Cardiac fibroblast (primary cell): Measurements from ENCODE around the gene PREP.

ENCODE experiments used
- DNase-seq, 2 donors: peaks; one replicate each; pipeline versions ENCODE4 v3.0.0 to v3.0.0-alpha.2; 2010; ENCODE audit warnings: low read depth in 2 of 2
- H3K4me3 ChIP-seq, 2 donors: replicated peaks in 1 of 2; 1 replicate in 1 of 2; 2 replicates in 1 of 2; pipeline ENCODE4 v1.5.1; 2011; ENCODE audit warnings: low read depth in 2 of 2, low read length in 2 of 2, mild to moderate bottlenecking in 2 of 2, moderate library complexity in 1 of 2
- TF ChIP-seq, protein P1 (sequence below): IDR thresholded peaks from one replicate; pipeline ENCODE4 v1.5.1; 2011; ENCODE audit warnings: low read depth, mild to moderate bottlenecking, low read length, inconsistent platforms

PREP gene

DNA sequence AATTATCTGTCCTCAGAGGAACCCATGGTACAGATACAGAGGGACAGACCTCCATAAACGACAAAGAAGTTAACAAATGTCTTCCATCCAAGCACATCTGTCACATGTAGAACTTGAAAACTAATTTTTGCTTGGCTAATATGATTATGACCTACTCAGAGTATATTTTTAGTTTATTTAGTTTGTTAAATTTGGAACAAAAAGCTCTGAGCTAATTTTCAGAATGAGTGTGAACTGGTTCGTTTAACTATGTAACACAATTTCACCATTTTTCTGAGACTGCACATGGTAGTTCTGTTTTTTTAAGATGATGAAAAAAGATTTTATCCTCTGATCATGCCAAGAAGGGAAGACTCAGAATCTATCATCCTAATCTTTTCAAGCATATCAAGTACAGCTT is 34.4 kb upstream of the PREP start:
- no peak overlapping the region for H3K4me3 ChIP-seq
- TF ChIP-seq, protein P1, sequence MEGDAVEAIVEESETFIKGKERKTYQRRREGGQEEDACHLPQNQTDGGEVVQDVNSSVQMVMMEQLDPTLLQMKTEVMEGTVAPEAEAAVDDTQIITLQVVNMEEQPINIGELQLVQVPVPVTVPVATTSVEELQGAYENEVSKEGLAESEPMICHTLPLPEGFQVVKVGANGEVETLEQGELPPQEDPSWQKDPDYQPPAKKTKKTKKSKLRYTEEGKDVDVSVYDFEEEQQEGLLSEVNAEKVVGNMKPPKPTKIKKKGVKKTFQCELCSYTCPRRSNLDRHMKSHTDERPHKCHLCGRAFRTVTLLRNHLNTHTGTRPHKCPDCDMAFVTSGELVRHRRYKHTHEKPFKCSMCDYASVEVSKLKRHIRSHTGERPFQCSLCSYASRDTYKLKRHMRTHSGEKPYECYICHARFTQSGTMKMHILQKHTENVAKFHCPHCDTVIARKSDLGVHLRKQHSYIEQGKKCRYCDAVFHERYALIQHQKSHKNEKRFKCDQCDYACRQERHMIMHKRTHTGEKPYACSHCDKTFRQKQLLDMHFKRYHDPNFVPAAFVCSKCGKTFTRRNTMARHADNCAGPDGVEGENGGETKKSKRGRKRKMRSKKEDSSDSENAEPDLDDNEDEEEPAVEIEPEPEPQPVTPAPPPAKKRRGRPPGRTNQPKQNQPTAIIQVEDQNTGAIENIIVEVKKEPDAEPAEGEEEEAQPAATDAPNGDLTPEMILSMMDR, result no peak
- DNase-seq, result no peak

DNA sequence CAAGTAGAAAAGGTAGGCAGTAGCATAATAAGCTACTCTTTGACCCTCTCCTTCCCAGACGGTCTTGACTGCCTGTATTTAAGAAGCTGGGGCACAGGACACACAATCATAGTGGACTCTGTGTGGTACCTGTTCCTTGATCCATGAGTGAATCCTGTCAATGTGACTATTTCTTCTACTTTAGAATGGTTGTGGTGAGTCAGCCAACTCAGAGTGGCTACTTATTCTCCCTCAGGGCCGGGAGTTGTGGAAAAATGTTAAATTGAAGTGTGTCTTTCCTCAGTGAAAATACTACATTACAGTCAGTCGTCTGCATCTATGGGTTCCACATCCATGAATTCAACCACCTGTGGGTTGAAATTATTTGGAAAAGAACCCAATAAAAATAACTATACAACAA is 30.8 kb upstream of the PREP start:
- no peak overlapping the region for H3K4me3 ChIP-seq
- TF ChIP-seq, protein P1, result no peak
- DNase-seq, result no peak

DNA sequence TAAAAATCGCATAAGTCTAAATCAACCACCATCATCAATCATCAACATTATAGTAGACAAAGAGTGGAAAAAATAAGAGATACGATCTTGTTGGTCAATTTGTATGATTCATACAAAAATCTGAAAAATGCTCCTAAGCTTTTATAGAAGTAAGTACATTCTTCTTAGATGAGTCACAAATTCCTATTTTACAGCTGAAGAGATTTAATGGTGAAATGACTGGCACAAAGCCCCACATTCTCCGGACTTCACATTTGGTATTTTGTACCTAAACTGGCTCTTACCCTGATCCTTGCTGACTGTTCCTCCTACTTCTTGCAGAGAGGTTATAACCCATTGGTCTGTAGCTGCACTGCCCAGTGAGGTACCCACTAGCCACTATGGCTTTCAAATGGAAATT is 29.9 kb upstream of the PREP start:
- peak; percentile 86 to 95 for DNase-seq
- H3K4me3 ChIP-seq, result no peak overlapping the region
- TF ChIP-seq, protein P1, result no peak

DNA sequence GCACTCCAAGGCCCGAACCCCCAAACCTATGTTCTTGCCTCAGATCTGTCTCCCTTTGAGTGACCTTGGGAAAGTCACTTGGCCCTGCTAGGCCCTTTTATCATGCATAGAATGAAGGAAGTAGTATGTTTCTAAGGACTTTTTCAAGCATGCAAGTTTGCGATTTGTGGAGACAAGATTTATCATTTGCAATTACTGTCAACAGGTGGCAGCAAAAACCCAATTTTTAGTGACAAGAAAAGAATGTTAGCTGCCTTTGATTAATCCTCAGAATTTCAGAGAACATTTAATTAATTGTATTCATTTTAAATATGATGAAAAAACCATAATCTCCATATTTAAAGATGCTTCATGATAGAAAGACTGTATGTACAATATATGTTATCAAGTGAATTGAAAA is 28.3 kb upstream of the PREP start:
- no peak overlapping the region for H3K4me3 ChIP-seq
- TF ChIP-seq, protein P1, result no peak
- DNase-seq, result peak; percentile 71 to 84

DNA sequence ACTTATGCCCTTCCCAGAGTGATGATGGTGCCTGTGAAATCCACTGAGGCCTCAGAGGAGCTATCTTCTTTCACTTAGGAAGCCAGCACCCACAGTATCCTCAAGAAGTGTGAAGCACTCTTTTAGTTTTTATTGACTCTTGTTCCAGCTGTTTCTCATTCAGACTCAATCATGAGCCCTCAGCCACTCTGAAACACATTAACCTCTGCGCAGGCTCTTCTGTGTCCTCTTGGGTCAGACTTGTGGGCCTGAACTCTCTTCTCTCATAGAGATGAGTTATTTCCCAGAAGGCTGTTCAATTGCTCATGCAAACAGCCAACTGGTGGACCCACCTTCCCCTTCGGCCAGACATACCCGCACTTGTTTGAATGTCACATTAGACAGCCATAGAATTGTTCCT is 27.8 kb upstream of the PREP start:
- H3K4me3 ChIP-seq, result no peak overlapping the region
- TF ChIP-seq, protein P1, result no peak
- DNase-seq, result no peak

DNA sequence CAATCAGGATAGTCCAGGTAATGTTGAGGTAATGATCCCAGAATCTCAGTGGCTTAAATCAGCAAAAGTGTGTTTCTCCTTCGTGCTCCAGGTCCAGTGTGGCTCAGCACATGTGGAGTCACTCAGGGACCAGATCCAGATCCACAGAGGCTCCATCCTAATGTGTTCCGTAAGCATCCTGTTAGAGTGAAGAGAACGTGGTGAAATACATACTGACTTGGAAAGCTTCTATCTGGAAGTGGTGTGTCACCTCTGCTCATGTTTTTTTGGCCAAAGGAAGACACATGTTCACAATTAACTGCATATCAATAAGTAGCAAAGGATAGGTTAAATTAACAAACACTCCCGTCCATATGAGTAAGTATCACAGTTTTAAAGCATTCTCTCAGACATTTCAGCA is 26.8 kb upstream of the PREP start:
- H3K4me3 ChIP-seq, result no peak overlapping the region
- peak; percentile 13 to 60 for DNase-seq
- TF ChIP-seq, protein P1, result no peak

DNA sequence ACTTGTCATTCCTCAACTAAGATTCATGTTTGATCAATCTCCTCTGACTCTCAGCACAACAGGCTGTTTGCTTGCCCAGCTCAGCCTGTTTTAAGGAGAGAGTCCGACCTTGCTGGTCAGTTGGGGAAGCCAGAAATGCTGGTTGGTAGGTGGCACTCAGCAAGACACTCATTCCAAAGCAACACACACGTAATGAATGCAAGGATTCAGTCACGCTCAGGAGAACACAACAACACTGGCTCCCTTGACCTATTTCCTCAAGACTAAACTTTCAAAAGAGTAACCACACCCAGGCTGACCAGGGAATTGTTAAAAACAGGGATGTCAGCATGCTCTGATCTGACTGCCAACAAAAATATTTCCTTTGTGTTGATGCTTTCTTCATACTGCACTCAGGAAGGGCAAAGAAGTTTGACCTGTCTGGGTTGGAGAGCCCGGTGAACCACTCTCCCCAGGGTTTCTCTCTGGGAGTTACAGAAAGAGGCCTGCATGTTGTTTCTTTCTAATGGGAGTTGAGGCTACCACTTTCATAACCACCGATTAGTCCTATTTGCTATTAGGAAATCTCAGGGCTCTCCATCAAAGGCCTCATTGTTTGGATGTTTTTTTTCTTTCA is 25.6 kb upstream of the PREP start:
- peak; percentile 75 to 96 for DNase-seq
- no peak overlapping the region for H3K4me3 ChIP-seq
- TF ChIP-seq, protein P1, result no peak
